ENCODE data around the gene ANKRD44. TPM values are rescaled to one million over a fixed set of nuclear protein-coding genes. Genes with fewer than 3 reads are reported as not detected.
A peak's percentile ranks its signal among the peaks of the same experiment; 100 is the strongest.
"Not testable (repeated sequence)": the region's sequence is repeated elsewhere in the genome, so short reads cannot be mapped to it uniquely, and the experiment has no call there.

ANKRD44 gene
- total RNA-seq, 1 experiment from 2014 or later, result 5.8 TPM

DNA sequence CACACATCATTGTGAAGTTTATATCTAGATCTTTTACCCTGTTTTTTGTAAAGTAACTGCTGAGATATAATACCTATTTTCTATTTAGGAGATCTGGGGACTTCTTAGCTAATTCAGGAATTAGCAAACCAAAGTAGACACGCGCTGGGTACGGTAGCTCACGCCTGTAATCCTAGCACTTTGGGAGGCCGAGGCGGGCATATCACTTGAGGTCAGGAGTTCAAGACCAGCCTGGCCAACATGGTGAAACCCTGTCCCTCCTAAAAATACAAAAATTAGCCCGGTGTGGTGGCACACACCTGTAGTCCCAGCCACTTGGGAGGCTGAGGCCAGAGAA, 23.0 kb downstream of the ANKRD44 start:
- not testable (repeated sequence) for DNase-seq (ENCODE audit: low read depth)

DNA sequence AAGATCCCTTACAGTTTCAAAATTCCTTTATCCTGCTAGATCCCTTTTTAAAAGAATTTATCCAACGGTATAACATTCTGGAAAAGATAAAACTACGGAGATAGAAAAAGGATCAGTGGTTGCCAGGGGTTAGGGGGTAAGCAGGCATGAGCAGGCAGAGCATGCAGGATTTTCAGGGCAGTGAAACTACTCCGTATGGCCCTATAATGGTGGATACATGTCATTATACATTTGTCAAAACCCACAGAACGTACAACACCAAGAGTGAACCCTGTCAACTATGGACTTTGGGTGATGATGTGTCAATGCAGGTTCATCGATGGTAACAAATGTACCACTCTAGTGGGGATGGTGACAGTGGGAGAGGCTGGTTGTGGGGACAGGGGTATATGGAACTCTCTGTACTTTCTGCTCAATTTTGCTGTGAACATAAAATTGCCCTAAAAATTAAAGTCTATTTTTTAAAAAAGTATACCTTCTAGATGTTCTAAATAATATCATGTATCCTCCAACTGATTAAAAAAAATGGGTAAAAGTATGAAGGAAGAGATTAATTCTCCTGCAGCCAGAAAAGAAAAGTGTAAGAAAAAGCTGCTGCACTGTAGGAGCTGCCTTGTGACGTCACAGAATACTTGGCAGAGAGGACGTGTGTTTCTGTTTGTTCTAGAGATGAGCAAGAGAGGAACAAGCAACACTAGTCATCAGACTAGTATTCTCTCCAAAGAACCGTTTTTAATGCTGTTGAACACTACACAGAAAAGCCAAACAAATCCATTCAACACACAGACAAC, 23.6 kb downstream of the ANKRD44 start:
- peak; percentile 77 for DNase-seq (ENCODE audit: low read depth)

DNA sequence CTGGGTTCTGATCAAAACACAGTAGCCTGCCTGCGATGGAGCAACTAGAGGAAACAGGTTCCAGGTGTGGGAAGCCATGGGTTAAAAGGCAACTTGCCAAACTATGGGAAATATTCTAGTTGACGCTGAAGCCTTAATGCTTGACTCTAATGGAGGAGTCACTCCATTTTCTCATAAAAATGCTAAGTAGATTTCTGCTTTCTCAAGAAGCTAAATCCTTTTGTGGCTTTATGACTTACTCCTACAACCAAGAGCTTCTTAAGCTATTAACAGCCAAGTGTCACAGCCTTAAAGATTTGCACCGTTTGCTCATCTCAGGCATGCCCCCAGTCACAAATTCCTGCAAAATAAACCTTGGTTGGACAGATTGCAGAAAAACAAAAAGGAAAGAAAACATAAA, 25.2 kb downstream of the ANKRD44 start:
- no peak for DNase-seq (ENCODE audit: low read depth)

DNA sequence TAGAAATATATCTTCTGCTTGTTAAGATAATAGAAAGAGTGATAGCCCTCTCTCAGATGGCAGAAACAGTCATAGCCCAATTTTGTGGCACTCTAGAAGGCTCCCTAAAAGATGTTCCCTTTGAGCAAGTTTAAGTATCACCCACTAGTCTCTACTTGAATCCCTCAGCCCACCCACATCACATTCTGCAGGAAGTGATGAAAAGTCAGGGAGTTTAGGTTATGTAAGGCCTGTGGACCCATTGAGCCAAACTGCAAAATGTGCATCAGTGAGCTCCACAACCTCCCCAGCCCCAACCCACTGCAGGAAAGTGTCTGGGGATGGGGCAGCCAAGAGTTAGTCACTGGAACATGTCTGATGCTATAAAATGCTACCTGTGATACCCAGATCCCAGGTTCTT, 25.6 kb downstream of the ANKRD44 start:
- no peak for DNase-seq (ENCODE audit: low read depth)

DNA sequence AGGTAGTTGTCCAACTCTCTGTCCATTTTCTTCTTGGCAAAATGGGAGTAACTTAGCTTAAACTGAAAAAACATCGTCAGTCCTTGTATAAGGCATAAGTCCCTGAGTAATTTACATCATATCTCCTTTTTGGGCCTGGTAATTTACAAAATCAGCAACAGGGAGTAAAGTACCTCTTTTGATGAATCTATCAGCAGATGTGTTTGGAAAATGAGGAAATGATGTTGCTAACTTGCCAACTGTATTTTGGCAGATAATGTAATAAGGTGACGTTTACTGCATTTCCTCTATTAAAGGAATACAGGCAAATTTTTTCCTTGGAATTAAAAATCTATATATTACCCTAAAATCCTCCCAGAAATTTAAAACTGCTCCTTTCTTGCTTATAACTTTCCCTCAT, 29.2 kb downstream of the ANKRD44 start:
- DNase-seq (ENCODE audit: low read depth), result no peak

DNA sequence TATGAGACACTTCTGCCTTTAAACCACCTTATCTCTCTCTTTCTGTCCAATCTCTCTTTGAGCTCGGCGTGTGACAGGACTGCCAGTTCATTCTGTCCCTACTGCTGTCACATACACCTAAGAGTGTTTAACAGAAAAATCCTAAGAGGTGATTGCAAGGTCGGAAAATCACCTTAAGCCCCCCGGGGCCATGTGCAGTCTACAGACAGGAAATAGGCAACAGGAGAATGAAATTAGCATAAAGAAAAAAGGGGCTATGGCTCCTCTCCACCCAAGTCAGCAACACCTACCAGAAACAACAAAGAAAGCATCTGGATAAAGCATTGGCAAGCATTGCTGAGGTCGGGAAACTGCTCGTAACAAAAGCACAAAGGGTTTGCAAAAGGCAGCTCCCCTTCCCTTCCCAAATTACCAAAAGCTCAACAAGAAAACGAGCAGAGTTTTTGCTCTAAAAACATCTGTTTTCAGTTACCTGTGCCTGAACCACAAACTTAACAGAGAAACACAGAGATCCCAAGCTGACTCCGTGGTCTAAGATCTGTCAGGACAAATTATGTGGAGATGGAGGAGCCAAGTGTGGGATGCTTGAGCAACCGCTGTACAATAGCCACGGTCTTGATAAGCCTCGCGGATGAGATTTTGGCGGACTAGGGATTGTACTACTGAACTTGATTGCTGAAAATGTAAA, 30.4 kb downstream of the ANKRD44 start:
- DNase-seq (ENCODE audit: low read depth), result no peak

DNA sequence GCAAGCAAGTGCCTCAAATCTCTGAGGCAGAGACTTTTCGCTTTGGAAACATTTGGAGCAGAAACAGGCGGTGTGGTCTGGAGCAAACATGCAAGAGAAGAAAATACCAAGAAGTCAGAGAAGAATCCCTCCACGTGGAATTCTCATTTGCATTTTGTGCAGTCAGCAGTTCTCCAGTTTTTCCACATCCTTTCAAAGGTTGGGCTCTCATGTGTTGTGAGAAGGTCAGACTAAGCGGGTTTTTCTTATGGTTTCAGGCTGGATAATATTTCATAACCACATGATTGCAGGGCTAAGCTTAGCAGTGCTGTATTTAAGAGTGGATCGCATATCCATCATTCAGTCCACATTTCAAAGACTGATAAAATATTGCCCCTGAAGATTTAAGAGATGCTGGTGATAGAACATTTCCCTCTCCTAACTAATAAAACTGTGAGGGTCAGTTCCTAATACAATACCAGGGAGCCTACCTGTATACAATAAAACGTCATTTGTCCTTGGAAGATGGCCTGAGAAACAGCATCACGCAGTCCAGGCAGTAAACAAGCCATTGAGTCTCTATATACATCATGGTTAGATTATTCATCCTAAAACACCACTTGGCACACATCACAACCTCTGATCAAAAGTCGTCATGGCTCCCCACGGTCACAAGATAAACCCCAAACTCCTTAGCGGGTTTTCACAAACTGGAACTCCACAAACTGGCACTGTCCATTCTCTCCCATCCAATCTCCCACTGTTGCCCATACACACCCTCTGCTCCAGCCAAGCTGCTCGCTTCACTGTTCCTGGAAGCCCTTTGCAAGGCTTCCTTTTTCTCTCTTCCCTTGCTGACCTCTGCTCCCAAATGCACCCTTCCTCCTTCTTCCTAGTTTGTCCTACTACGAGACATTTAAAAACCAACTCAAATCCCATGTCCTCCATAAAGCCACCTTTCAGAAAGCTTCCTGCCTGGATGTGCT, 31.5 kb downstream of the ANKRD44 start:
- DNase-seq (ENCODE audit: low read depth), result no peak

DNA sequence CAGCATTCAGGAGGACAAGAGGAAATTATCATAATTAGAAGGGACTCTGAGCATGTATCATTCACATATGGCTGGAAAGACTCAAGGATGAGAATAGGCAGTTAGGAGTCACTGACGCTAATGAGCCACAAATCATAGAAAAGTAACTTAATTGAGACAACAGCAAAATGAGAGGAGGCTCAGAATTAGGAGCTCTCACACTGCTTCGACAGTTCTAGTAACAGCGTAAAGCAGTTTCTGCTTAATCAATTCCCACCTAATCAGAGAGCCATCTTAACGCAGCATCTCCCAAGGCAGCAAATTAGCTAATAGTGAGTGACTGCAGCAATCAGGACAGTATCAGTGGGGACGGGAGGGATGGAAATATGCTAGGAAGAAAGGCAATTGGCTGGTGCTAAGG, 32.8 kb downstream of the ANKRD44 start:
- DNase-seq (ENCODE audit: low read depth), result no peak

DNA sequence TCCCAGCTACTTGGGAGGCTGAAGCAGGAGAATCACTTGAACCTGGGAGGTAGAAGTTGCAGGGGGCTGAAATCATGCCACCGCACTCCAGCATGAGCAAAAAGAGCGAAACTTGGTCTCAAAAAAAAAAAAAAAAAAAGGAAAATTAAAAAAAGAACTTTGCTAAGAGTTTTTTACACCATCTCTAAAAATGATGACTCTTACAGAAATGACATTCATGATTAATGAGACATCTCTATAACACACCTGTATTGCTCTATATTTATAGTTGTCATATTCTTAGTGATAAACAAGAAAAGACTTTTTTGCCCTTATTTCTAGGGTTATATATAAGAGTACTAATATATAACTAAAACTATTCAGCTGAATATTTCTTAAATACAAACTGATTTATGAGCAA, 34.4 kb downstream of the ANKRD44 start:
- no peak for DNase-seq (ENCODE audit: low read depth)

DNA sequence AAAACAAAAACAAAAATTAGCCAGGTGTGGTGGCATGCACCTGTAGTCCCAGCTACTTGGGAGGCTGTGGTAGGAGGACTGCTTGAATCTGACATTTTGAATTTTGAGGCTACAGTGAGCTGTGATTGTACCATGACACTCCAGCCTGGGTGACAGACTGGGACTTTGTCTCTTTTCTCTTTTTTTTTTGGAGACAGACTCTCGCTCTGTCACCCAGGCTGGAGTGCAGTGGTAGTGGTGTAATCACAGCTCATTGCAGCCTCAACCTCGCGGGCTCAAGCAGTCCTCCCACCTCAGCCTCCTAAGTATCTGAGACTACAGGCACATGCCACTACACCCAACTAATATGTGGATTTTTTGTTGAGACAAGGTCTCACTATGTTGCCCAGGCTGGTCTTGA, 35.6 kb downstream of the ANKRD44 start:
- DNase-seq (ENCODE audit: low read depth), result no peak

DNA sequence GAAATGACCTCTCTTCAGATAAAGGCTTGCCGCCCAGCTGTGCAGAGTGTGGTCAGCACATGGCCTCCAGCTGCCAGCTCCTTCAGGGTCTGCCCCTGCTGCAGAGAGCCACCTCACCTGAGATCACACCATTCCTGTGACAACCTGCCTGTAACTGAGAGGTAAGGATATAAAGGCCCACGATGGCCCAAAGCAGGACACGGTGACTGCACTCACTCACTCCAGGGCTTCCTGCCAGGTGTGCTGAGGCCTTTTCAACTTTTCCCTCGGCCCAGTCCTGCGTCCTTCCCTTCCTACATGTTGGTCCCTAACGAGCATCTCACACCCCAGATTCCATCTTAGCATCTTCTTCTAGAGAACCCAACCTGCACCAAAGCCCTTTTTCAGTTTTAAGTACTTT, 36.2 kb downstream of the ANKRD44 start:
- DNase-seq (ENCODE audit: low read depth), result no peak

DNA sequence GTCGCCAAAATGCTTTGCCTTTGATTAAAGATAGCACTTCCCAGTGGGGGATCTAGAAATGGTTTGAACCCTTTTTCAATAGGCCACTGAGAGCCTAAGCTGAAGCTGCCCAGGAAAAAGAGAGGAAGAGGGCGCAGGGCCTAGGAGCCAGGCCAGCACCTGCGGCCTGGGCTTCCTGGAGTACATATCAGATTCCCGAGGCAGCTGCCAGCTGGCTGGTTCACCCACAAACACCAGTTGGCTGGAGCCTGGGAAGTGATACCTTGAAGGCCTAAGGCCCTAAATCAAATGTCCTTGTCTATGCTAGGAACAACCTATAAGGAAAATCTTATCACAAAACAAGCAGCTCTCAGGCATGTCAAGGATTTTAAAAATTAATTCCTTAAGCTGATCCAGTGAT, 37.1 kb downstream of the ANKRD44 start:
- peak; percentile 20 for DNase-seq (ENCODE audit: low read depth)

DNA sequence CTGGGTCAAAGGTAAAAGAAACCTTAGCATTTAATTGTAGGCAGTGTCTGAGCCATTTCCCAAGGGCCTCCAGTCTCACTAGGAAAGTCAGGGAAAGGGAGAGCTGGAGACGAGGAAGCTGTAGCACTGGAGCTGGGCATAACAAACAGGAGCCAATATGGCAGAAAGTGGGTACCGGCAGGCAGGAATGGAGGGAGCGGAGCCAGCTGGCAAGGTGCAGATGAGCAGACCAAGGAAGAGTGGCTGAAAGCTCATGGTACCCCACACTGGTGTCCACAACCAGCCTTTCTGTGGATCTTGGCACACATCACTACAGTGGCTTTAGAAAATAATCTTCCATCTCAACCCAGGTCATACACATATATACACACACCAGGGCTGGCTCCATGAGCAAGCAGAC, 40.0 kb downstream of the ANKRD44 start:
- DNase-seq (ENCODE audit: low read depth), result no peak

DNA sequence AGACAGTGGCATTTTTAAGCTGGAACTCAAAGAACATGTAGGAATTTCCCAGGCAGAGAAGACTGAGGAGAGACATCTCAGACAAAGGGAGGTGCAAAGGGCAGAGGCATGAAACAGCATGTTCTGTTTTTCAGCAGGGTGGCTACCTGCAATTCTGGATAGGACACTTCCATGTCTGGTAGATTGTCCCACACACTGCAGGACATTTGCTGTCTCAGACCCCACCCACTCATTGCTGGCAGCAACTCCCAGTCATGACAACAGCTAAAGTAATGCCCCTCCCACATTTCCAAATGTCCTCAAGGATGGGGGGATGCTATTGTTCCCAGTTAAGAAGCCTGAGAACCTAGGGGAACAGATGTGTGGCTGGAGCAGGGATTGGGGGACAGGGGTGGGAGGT, 40.8 kb downstream of the ANKRD44 start:
- no peak for DNase-seq (ENCODE audit: low read depth)

DNA sequence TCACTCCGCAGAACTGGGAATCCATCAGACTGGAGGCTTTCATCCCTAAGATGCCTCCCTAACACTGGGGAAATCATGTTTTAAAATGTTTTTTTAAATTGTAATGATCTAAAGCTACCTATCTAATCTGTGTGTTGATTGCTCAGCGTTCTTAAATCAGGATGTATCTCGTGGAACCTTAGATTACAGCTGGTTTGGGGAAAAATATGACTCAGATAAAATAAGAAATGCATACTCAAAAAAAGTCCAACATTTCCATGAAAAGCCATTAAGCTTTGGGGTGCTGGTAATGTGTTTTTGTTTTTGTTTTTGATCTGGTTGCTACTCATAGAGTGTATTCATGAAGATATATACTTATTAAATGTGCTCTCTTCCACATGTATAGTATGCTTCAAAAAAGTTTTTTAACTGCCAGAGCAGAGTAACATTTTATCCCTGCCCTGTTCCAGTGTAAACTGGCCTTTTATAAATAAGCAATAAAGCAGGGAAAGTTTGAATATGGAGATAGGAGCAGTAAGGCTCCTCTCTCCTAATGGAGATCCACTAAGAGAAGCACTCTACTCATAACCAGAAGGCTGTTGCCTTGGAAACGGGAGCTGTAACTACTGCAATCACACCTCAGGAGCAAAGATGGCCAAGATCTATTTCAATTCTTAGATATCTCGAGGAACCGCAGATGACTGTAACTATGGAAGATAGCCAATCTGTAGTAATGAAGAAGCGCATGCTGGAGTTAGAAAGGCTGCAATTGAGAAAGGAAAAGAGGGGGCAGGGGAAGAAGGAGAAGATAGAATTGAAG, 41.6 kb downstream of the ANKRD44 start:
- peak; percentile 43 for DNase-seq (ENCODE audit: low read depth)

DNA sequence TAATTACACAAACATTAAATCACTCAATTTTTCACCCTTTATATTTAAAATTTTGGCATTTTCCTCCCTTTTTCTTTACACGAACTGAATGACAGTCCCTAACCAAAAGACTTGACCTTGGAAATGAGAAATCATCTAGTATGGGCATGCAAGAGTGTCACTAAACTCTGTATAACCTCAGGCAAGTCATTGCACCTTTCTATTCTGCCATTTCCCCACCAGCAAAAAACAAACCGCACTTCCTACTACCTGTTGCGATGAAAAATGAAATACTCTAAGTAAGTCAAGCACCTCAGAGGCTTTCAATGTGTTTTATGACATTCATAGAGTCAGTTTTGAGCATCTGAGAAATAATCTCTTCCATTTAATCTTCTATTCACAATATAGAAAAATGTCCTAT, 44.1 kb downstream of the ANKRD44 start:
- DNase-seq (ENCODE audit: low read depth), result no peak

DNA sequence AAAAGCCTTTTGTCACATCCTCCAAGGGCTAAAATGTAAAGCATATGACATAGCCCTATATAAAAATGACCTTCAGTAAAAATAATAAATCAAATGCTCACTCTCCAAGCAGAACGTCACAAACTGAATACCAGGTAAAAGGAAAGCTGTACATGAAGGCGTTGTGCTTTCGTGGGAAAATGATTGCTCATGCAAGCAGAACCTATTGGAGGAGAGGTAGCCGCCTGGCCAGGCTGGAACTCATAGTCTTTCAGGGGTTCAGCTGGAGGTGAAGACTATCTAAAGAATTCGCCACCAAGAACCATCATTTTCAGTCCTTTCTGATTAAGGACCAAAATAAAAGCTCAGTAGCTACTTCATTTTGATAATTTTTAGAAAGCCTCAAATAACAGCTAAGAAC, 44.7 kb downstream of the ANKRD44 start:
- peak; percentile 11 for DNase-seq (ENCODE audit: low read depth)

DNA sequence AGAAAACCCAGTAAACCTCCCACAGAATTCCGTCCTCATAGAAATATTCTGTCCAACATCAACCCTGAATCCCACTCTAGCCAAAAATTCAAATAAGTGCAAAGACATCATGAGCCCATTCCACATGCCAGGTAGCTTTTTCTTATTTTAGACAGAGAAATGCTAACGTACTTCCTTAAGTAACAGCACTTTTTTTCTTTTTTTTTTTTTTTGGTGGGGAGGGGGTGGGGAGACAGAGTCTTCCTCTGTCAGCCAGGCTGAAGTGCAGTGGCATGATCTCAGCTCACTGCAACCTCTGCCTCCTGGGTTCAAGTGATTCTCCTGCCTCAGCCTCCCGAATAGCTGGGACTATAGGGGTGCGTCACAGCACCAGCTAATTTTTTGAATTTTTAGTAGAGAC, 45.5 kb downstream of the ANKRD44 start:
- no peak for DNase-seq (ENCODE audit: low read depth)

DNA sequence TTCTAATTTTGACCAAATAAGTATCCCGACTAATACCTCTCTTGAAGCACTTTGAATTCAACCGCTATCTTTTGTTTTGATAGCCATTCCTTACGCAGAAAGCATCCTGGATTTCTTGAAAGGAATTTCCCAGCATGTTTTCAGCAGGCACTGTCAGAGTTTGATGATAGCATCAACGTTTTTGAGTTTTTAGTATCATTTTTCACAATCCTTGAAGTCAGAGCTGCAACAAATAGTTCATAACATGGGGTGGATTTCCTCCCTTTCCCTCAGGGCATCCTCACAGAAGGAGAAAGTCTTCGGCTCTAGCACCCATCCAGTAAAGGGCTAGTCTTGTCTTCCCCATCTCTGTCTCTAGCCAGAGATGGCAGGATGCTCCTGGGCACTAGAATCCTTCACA, 46.2 kb downstream of the ANKRD44 start:
- no peak for DNase-seq (ENCODE audit: low read depth)

DNA sequence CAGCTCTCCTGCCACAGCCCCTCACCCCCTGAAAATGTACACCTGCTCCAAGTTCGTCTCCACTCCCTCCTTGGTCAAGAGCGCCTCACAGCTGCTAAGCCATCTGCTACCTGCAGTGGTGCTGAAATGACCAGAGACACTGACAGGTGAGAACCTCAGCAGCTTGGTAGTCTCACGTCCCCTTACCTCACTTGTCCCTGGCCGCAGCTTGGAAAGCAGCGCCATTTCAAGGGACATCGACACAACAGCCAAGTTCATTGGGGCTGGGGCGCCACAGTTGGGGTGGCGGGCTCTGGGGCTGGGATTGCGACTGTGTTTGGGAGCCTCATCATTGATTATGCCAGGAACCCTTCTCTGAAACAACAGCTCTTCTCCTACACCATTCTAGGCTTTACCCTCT, 47.5 kb downstream of the ANKRD44 start:
- DNase-seq (ENCODE audit: low read depth), result no peak

DNA sequence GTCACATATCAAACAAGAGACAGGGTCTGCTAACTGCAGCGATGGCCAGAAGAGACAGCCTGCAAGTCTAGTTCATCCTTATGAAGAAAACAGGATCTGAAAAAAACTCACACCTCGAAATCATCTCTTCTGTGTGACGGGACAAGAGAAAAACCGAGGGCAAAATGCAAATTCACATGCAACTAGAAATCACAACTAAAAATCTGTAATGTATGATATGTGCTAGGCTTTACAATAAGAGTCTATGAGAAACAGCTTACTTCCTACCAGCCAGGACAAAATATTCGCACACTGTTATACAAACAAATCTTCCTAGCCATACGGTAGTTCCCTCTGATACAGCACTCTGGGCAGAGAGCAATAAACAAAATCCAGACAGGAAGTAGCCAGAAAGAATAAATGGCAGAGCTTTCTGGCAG, 48.8 kb downstream of the ANKRD44 start:
- no peak for DNase-seq (ENCODE audit: low read depth)
